WTC11 (cell line): ENCODE data around the gene TBC1D21. TPM values are rescaled to one million over a fixed set of nuclear protein-coding genes. Genes with fewer than 3 reads are reported as not detected.

Experiments
- ATAC-seq: fragments of 200-7000 bp; cut with Tn5 transposase; 2 replicates; pipeline ENCODE4 v1.10.0; 2021; ENCODE audit warnings: mild to moderate bottlenecking, moderate library complexity
- CTCF ChIA-PET: fragments of 300-600 bp; sonication (Branson Sonifier 250); formaldehyde crosslinking; loops from one replicate; lab custom pipeline; 2021; ENCODE audit warnings: antibody characterized with exemption; lab: Charles Lee
- POLR2A ChIA-PET: fragments of 350-600 bp; sonication (Branson Sonifier 250); formaldehyde crosslinking; loops from one replicate; lab custom pipeline; 2021; ENCODE audit warnings: antibody characterized with exemption; lab: Charles Lee
- DNase-seq: peaks from one replicate; pipeline ENCODE4 v3.0.0; 2021; ENCODE audit warnings: low spot score
- H3K27ac Mint-ChIP-seq: 2 replicates; pipeline ENCODE4 v1.8.0; 2021; ENCODE audit warnings: mixed read lengths
- H3K27me3 Mint-ChIP-seq: 2 replicates; pipeline ENCODE4 v1.8.0; 2021; ENCODE audit warnings: low read depth, mild to moderate bottlenecking, moderate library complexity, mixed read lengths
- H3K36me3 Mint-ChIP-seq: 2 replicates; pipeline ENCODE4 v1.8.0; 2021; ENCODE audit warnings: mixed read lengths
- H3K4me1 Mint-ChIP-seq: 2 replicates; pipeline ENCODE4 v1.8.0; 2022; ENCODE audit warnings: mixed read lengths
- H3K4me3 Mint-ChIP-seq: 2 replicates; pipeline ENCODE4 v1.8.0; 2021; ENCODE audit warnings: mild to moderate bottlenecking, moderate library complexity, mixed read lengths
- H3K9me3 Mint-ChIP-seq: 2 replicates; pipeline ENCODE4 v1.8.0; 2021; ENCODE audit warnings: mixed read lengths
- CREM ChIP-seq: sonication (generic); formaldehyde crosslinking; IDR thresholded peaks from 2 replicates; pipeline ENCODE4 v1.8.1; 2022; ENCODE audit warnings: mild to moderate bottlenecking, missing genetic modification reagents, moderate library complexity
- ESRRA ChIP-seq: sonication (generic); formaldehyde crosslinking; IDR thresholded peaks from 2 replicates; pipeline ENCODE4 v1.8.1; 2022; ENCODE audit warnings: mild to moderate bottlenecking, missing genetic modification reagents, borderline replicate concordance
- FOXP1 ChIP-seq: sonication (generic); formaldehyde crosslinking; IDR thresholded peaks from 2 replicates; pipeline ENCODE4 v1.8.0; 2022; ENCODE audit warnings: missing genetic modification reagents, mild to moderate bottlenecking, moderate library complexity, borderline replicate concordance
- GRHL2 ChIP-seq: fragments of 250-450 bp; sonication (Bioruptor Pico); IDR thresholded peaks from 2 replicates; pipeline ENCODE4 v1.8.0; 2022; ENCODE audit warnings: mild to moderate bottlenecking, moderate library complexity; ENCODE audit not compliant: insufficient replicate concordance, severe bottlenecking
- GTF2I ChIP-seq: fragments of 250-450 bp; sonication (Bioruptor Pico); conservative IDR thresholded peaks from 2 replicates; pipeline ENCODE4 v1.4.0; 2021; ENCODE audit warnings: mild to moderate bottlenecking
- HMGA2 ChIP-seq: fragments of 250-450 bp; sonication (Bioruptor Pico); IDR thresholded peaks from 2 replicates; pipeline ENCODE4 v1.4.0; 2021; ENCODE audit warnings: mild to moderate bottlenecking, moderate library complexity
- JAZF1 ChIP-seq: fragments of 250-450 bp; sonication (Bioruptor Pico); IDR thresholded peaks from 2 replicates; pipeline ENCODE4 v1.9.0; 2021; ENCODE audit warnings: moderate library complexity, mild to moderate bottlenecking, inconsistent platforms
- KAT7 ChIP-seq: sonication (generic); formaldehyde crosslinking; IDR thresholded peaks from 2 replicates; pipeline ENCODE4 v1.8.1; 2023; ENCODE audit warnings: missing genetic modification reagents, mild to moderate bottlenecking, borderline replicate concordance
- MYBL2 ChIP-seq: sonication (generic); formaldehyde crosslinking; IDR thresholded peaks from 2 replicates; pipeline ENCODE4 v1.8.1; 2023; ENCODE audit warnings: mild to moderate bottlenecking, moderate library complexity, missing genetic modification reagents
- NFATC4 ChIP-seq: fragments of 250-450 bp; sonication (Bioruptor Pico); IDR thresholded peaks from 2 replicates; pipeline ENCODE4 v1.9.0; 2021; ENCODE audit warnings: mild to moderate bottlenecking
- OVOL2 ChIP-seq: fragments of 250-450 bp; sonication (Bioruptor Pico); IDR thresholded peaks from 2 replicates; pipeline ENCODE4 v1.9.0; 2021; ENCODE audit warnings: mild to moderate bottlenecking, borderline replicate concordance
- PRRX2 ChIP-seq: fragments of 250-450 bp; sonication (Bioruptor Pico); IDR thresholded peaks from 2 replicates; pipeline ENCODE4 v1.8.0; 2021; ENCODE audit warnings: mild to moderate bottlenecking
- RELA ChIP-seq: sonication (generic); formaldehyde crosslinking; IDR thresholded peaks from 2 replicates; pipeline ENCODE4 v1.8.1; 2022; ENCODE audit warnings: missing genetic modification reagents, mild to moderate bottlenecking, borderline replicate concordance
- SMAD4 ChIP-seq: sonication (generic); formaldehyde crosslinking; IDR thresholded peaks from 2 replicates; pipeline ENCODE4 v1.8.0; 2022; ENCODE audit warnings: mild to moderate bottlenecking, missing genetic modification reagents
- TEAD4 ChIP-seq: sonication (generic); formaldehyde crosslinking; IDR thresholded peaks from 2 replicates; pipeline ENCODE4 v1.8.0; 2022; ENCODE audit warnings: mild to moderate bottlenecking, missing genetic modification reagents
- total RNA-seq: library from RNA; stranded (reverse); gene quantifications from 3 replicates; pipeline ENCODE4 v1.2.3, GENCODE V29; 2021
- TF ChIP-seq, protein P1 (sequence below): sonication (generic); formaldehyde crosslinking; IDR thresholded peaks from 2 replicates; pipeline ENCODE4 v1.8.1; 2023; ENCODE audit warnings: mild to moderate bottlenecking, moderate library complexity, missing genetic modification reagents
- TF ChIP-seq, protein P2 (sequence below): sonication (generic); formaldehyde crosslinking; IDR thresholded peaks from 2 replicates; pipeline ENCODE4 v1.8.1; 2023; ENCODE audit warnings: mild to moderate bottlenecking, missing genetic modification reagents, borderline replicate concordance
- TF ChIP-seq, protein P3 (sequence below): sonication (generic); formaldehyde crosslinking; IDR thresholded peaks from 2 replicates; pipeline ENCODE4 v1.8.1; 2023; ENCODE audit warnings: mild to moderate bottlenecking, missing genetic modification reagents
- TF ChIP-seq, protein P4 (sequence below): fragments of 250-450 bp; sonication (Bioruptor Pico); conservative IDR thresholded peaks from 2 replicates; pipeline ENCODE4 v1.9.0; 2021; ENCODE audit warnings: mild to moderate bottlenecking
- TF ChIP-seq, protein P5 (sequence below): fragments of 250-450 bp; sonication (Bioruptor Pico); IDR thresholded peaks from 2 replicates; pipeline ENCODE4 v1.9.0; 2021; ENCODE audit warnings: mild to moderate bottlenecking, borderline replicate concordance

Gene TBC1D21
- total RNA-seq, 1 experiment from 2014 or later, result not detected

DNA sequence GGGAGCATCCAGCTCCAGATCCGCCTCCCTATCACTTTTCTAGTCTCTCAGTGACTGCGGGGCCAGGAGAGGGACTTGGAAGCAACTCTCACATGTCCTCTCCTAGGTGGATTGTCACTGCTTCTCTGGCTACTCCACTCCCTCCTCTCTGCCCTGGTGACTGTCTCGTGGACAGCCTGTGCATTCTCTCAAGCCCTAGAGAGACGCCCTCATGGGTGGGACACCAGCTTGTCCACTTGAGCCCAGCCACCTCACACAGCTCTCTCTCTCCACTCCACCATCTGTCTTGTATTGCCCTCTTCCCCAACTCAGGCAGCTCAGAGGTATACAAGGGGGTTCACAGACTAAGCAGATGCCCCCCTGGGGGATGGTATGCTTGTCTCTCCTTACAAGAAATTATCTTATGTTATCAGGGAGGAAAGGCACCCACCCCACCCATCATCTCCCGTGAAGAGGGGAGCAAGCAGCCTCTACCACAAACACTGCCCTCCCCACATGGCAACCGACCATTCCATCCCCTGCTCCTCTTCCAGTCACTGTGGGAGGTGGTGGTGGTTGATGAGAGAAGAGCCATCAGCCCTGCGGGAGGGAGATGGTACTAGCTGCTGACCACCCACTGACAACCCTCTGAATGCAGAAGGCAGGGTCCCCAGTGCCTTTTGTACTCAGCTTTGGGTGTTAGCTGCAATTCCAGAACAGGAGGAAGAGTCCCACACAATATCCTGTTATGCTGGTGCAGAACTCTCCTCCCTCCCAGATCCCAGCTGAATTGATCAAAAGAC lies 37.3 kb downstream of the TBC1D21 start:
- CTCF ChIA-PET, result interaction anchor here (0.7 to 3.0 kb wide), 9 partner anchors 11 to 274 kb away, joined by 3 to 20 read pairs (median 4); no protein-coding TSS in a partner anchor
- no peak overlapping the region for H3K27ac Mint-ChIP-seq
- H3K4me3 Mint-ChIP-seq, result no peak overlapping the region
- H3K9me3 Mint-ChIP-seq, result no peaks in the 10 kb centered on the region
- TF ChIP-seq RELA (CRISPR knock-in tag) (no peak), JAZF1 (no peak)
- TF ChIP-seq, protein P1, sequence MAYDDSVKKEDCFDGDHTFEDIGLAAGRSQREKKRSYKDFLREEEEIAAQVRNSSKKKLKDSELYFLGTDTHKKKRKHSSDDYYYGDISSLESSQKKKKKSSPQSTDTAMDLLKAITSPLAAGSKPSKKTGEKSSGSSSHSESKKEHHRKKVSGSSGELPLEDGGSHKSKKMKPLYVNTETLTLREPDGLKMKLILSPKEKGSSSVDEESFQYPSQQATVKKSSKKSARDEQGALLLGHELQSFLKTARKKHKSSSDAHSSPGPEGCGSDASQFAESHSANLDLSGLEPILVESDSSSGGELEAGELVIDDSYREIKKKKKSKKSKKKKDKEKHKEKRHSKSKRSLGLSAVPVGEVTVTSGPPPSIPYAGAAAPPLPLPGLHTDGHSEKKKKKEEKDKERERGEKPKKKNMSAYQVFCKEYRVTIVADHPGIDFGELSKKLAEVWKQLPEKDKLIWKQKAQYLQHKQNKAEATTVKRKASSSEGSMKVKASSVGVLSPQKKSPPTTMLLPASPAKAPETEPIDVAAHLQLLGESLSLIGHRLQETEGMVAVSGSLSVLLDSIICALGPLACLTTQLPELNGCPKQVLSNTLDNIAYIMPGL, result no peak
- peaks cover 7% of the 10 kb centered on the region for H3K27me3 Mint-ChIP-seq
- H3K36me3 Mint-ChIP-seq, result peaks cover 4% of the 10 kb centered on the region; the same call in 1 of the 2 replicates
- DNase-seq (no peak), ATAC-seq (no peak)
- peaks cover 5% of the 10 kb centered on the region for H3K4me1 Mint-ChIP-seq
- POLR2A ChIA-PET, result no interaction called here

DNA sequence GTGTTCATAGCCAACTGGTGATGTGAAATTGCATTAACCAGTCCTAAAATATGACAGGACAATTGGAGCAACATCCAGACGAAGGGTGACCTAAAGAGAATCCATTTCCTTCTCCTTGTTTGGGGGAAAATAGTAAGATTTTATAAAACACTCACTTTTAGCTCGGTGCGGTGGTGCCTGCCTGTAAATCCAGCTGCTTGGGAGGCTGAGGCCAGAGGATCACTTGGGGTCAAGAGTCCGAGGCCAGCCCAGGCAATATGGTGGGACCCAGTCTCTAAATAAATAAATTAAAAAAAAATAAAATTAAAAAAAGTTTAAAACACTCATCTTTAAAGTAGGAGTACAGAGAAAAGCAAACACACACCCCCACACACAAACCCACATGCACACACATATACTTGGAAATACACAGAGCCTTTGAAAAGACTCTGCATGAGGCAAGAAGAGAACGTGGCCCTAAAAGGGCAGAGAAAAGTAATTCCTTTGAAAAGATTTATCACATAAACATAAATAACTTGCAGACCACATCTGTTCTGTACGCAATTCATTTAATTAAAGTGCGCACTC lies 38.7 kb downstream of the TBC1D21 start:
- ChIA-PET POLR2A (no interaction called here), CTCF (interaction anchor here (1.1 to 3.0 kb wide), 5 partner anchors 13 to 276 kb away, joined by 3 to 20 read pairs (median 4); no protein-coding TSS in a partner anchor)
- TF ChIP-seq HMGA2 (no peak), GRHL2 (CRISPR knock-in tag) (no peak), GTF2I (no peak), MYBL2 (CRISPR knock-in tag) (no peak), TEAD4 (CRISPR knock-in tag) (no peak), OVOL2 (no peak), SMAD4 (CRISPR knock-in tag) (no peak), NFATC4 (CRISPR knock-in tag) (no peak), CREM (no peak), ESRRA (CRISPR knock-in tag) (no peak), KAT7 (CRISPR knock-in tag) (no peak), PRRX2 (no peak), FOXP1 (no peak)
- TF ChIP-seq, protein P2, sequence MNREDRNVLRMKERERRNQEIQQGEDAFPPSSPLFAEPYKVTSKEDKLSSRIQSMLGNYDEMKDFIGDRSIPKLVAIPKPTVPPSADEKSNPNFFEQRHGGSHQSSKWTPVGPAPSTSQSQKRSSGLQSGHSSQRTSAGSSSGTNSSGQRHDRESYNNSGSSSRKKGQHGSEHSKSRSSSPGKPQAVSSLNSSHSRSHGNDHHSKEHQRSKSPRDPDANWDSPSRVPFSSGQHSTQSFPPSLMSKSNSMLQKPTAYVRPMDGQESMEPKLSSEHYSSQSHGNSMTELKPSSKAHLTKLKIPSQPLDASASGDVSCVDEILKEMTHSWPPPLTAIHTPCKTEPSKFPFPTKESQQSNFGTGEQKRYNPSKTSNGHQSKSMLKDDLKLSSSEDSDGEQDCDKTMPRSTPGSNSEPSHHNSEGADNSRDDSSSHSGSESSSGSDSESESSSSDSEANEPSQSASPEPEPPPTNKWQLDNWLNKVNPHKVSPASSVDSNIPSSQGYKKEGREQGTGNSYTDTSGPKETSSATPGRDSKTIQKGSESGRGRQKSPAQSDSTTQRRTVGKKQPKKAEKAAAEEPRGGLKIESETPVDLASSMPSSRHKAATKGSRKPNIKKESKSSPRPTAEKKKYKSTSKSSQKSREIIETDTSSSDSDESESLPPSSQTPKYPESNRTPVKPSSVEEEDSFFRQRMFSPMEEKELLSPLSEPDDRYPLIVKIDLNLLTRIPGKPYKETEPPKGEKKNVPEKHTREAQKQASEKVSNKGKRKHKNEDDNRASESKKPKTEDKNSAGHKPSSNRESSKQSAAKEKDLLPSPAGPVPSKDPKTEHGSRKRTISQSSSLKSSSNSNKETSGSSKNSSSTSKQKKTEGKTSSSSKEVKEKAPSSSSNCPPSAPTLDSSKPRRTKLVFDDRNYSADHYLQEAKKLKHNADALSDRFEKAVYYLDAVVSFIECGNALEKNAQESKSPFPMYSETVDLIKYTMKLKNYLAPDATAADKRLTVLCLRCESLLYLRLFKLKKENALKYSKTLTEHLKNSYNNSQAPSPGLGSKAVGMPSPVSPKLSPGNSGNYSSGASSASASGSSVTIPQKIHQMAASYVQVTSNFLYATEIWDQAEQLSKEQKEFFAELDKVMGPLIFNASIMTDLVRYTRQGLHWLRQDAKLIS (CRISPR knock-in tag), result no peak
- TF ChIP-seq, protein P3, sequence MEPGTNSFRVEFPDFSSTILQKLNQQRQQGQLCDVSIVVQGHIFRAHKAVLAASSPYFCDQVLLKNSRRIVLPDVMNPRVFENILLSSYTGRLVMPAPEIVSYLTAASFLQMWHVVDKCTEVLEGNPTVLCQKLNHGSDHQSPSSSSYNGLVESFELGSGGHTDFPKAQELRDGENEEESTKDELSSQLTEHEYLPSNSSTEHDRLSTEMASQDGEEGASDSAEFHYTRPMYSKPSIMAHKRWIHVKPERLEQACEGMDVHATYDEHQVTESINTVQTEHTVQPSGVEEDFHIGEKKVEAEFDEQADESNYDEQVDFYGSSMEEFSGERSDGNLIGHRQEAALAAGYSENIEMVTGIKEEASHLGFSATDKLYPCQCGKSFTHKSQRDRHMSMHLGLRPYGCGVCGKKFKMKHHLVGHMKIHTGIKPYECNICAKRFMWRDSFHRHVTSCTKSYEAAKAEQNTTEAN (CRISPR knock-in tag), result no peak
- TF ChIP-seq, protein P4, sequence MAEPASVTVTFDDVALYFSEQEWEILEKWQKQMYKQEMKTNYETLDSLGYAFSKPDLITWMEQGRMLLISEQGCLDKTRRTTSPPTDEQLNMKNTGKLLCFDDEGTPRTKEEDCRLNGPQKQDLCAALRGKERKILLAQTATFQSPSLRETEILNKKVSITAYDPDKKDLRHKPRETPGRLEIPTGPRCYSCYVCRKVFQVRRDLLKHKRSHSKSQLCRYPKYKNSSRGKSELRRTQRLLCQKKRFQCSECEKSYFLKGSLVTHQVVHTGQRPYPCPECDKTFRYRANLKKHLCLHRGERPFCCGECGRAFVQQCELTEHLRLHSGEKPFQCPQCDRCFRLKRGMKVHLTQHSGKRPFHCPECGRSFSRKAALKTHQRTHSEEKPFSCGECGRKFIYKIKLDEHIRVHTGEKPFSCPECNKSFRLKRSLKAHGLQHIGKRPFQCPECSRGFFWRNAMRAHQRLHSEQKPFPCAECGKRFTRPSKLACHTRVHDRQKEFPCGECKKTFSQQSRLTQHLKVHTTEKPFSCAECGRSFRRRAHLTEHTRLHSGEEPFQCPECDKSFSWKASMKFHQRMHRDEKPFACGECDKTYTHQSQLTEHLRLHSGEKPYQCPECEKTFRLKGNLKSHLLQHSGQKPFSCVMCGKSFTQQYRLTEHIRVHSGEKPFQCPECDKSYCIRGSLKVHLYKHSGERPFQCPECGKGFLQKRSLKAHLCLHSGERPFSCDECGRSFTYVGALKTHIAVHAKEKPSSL, result no peak
- TF ChIP-seq, protein P5, sequence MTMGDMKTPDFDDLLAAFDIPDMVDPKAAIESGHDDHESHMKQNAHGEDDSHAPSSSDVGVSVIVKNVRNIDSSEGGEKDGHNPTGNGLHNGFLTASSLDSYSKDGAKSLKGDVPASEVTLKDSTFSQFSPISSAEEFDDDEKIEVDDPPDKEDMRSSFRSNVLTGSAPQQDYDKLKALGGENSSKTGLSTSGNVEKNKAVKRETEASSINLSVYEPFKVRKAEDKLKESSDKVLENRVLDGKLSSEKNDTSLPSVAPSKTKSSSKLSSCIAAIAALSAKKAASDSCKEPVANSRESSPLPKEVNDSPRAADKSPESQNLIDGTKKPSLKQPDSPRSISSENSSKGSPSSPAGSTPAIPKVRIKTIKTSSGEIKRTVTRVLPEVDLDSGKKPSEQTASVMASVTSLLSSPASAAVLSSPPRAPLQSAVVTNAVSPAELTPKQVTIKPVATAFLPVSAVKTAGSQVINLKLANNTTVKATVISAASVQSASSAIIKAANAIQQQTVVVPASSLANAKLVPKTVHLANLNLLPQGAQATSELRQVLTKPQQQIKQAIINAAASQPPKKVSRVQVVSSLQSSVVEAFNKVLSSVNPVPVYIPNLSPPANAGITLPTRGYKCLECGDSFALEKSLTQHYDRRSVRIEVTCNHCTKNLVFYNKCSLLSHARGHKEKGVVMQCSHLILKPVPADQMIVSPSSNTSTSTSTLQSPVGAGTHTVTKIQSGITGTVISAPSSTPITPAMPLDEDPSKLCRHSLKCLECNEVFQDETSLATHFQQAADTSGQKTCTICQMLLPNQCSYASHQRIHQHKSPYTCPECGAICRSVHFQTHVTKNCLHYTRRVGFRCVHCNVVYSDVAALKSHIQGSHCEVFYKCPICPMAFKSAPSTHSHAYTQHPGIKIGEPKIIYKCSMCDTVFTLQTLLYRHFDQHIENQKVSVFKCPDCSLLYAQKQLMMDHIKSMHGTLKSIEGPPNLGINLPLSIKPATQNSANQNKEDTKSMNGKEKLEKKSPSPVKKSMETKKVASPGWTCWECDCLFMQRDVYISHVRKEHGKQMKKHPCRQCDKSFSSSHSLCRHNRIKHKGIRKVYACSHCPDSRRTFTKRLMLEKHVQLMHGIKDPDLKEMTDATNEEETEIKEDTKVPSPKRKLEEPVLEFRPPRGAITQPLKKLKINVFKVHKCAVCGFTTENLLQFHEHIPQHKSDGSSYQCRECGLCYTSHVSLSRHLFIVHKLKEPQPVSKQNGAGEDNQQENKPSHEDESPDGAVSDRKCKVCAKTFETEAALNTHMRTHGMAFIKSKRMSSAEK (CRISPR knock-in tag), result no peak
- H3K9me3 Mint-ChIP-seq, result peaks cover 7% of the 10 kb centered on the region
- ATAC-seq (no peak), DNase-seq (no peak)
- no peak overlapping the region for H3K27ac Mint-ChIP-seq
- peaks cover 13% of the 10 kb centered on the region for H3K36me3 Mint-ChIP-seq
- H3K27me3 Mint-ChIP-seq, result peaks cover 2% of the 10 kb centered on the region; the same call in 1 of the 2 replicates
- H3K4me1 Mint-ChIP-seq, result peaks cover 5% of the 10 kb centered on the region
- H3K4me3 Mint-ChIP-seq, result no peak overlapping the region
